ENCODE data around the gene NIFK. TPM values are rescaled to one million over a fixed set of nuclear protein-coding genes. Genes with fewer than 3 reads are reported as not detected.

The NIFK gene
- total RNA-seq, 4 donors from 2014 or later = 21.2 to 61.2 (median 39.4) TPM

DNA sequence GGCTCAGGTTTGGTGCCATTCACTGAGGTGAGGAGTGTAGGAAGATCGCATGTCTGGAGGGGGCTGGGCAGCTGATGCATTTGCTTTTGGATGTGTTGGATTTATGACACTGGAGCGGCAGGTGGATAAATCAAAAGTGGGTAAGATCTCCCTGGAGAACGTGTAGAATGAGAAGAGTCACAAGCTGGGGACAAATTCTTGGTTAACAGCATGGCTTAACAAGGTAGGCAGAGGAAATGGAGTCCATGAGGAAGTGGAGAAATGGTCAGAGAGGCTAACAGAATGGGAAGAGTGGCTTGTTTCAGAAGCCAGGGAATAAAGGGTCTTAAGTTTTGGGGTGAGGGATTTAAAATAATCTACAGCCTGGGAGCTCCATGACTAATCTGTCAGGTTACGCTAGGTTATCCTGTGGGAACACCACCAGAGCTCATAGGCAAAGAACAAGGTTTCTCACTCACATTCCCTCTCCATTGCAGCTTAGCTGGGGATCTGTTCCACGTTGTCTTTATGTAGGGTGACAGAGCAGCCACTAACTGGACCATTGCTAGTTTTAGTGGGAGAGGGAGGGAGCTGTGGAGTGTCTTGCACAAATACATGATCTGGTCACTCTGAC, 31.6 kb upstream of the NIFK start:
- H3K36me3 ChIP-seq = no peaks in the 10 kb centered on the region
- intact Hi-C loops (cut with DNase I; ENCODE audit: low total_unique reads) = loop anchor here (10.0 kb wide), 1 partner anchor 123 kb away; the partner anchor contains the start of gene CLASP1

DNA sequence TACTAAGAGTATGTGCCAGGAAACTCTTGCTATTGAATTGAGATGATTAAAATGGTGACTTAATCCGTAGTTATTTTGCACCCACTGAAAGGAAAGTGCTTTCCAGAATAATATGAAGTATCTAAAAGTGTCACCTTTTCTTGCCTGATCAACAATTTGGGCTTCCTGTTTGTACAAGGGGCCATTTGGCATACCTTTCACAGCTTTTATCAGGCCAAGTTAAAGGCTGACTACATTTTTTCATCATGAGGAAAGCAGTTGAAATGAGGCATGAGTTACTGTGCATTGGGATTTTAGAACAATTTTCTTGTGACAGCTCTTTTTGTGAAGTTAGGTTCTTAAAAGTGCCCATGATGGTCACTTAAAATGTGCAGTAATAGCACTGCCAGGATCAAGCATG, 29.9 kb upstream of the NIFK start:
- Histone ChIP-seq H3K36me3 (no peaks in the 10 kb centered on the region), H3K27me3 (no peaks in the 10 kb centered on the region), H3K9me3 (no peaks in the 10 kb centered on the region), H3K4me3 (no peak overlapping the region), H3K27ac (no peak overlapping the region), H3K4me1 (no peaks in the 10 kb centered on the region)
- no peak for TF ChIP-seq POLR2A (IDR thresholded peaks at IDR 0.05)
- TF ChIP-seq, protein P1, sequence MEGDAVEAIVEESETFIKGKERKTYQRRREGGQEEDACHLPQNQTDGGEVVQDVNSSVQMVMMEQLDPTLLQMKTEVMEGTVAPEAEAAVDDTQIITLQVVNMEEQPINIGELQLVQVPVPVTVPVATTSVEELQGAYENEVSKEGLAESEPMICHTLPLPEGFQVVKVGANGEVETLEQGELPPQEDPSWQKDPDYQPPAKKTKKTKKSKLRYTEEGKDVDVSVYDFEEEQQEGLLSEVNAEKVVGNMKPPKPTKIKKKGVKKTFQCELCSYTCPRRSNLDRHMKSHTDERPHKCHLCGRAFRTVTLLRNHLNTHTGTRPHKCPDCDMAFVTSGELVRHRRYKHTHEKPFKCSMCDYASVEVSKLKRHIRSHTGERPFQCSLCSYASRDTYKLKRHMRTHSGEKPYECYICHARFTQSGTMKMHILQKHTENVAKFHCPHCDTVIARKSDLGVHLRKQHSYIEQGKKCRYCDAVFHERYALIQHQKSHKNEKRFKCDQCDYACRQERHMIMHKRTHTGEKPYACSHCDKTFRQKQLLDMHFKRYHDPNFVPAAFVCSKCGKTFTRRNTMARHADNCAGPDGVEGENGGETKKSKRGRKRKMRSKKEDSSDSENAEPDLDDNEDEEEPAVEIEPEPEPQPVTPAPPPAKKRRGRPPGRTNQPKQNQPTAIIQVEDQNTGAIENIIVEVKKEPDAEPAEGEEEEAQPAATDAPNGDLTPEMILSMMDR (IDR thresholded peaks at IDR 0.05) = no peak
- DNase-seq = no peak
- intact Hi-C loops (cut with DNase I; ENCODE audit: low total_unique reads) = loop anchor here (10.0 kb wide), 1 partner anchor 122 kb away; the partner anchor contains the start of gene CLASP1

More for the DNA sequence above, 31.6 kb upstream of the NIFK start:
- no peak for DNase-seq
- Histone ChIP-seq H3K27ac (no peak overlapping the region), H3K27me3 (no peaks in the 10 kb centered on the region), H3K4me1 (no peaks in the 10 kb centered on the region), H3K4me3 (no peak overlapping the region), H3K9me3 (no peaks in the 10 kb centered on the region)
- TF ChIP-seq POLR2A (IDR thresholded peaks at IDR 0.05) = no peak
- TF ChIP-seq, protein P1 (IDR thresholded peaks at IDR 0.05) = no peak

DNA sequence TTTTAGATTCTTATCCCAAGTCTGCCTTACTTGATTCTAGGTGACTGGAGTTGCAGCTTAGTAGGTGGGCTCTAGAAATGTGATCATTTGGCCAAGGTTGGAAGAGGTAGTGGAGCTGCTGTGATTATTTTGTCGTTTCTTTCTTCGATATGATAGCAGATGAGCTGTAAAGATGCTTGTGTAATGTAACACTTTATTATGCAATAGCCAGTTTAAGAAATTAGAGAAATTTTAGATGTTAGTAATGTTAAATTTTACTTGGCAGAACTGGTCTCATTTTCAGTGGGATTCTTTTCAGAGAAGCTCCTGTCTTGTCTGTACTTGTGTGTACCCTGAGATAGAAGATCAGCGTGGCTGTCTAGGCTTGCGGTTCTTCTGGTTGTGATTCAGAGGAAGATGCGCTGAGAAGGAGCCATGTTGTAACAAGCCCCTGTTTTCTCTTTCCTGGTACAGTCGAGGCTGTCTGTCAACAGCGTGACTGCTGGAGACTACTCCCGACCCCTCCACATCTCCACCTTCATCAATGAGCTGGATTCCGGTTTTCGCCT, 28.1 kb upstream of the NIFK start:
- Histone ChIP-seq H3K4me3 (no peak overlapping the region), H3K27me3 (no peaks in the 10 kb centered on the region), H3K4me1 (no peaks in the 10 kb centered on the region), H3K36me3 (no peaks in the 10 kb centered on the region), H3K27ac (no peak overlapping the region), H3K9me3 (no peaks in the 10 kb centered on the region)
- no peak for DNase-seq
- no peak for TF ChIP-seq POLR2A (IDR thresholded peaks at IDR 0.05)
- TF ChIP-seq, protein P1 (IDR thresholded peaks at IDR 0.05) = no peak
- intact Hi-C loops (cut with DNase I; ENCODE audit: low total_unique reads) = loop anchor here (10.0 kb wide), 1 partner anchor 120 kb away; the partner anchor contains the start of gene CLASP1

DNA sequence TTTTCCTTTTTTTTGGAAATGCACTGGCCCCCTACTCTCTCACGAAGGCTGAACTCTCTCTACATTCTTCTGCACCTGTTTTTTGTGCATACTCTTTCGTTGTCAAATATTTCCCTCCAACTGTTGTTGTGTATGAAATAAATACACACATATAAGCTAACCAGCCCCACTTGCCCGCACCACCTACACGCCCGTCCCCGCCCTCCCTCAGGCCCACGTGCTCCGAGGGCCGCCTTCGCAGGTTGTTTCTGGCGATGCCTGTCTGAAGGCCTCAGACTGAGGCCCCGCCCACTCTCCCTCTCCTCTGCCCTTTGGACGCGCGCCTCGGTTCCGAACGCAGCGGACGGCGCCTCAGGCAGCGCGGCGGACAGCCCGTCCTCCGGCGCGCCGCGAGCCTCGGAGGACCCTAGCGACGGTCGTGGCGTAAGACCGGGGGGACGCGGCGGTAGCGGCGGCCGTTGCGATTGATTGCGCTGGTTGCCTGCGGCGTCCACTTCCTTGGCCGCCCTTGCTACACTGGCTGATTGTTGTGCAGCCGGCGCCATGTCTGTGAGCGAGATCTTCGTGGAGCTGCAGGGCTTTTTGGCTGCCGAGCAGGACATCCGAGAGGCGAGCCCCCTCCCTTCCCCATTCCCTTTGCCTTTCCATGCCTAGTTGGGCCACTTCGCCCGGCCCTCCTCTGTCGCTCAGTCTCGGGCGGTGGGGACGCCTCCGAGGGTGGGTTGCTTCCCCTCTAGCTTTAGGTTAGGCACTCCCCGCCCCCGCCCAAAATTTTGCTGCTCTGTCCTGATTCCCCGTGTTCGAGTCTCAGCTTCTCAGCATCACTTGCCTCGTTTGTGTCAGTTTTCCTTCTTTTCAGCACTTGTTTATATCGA, 18.8 kb upstream of the NIFK start, which contains the start of gene TSN:
Gene TSN, plus strand, starts transcription at position 415 of the 875 bp plus-strand sequence. Its CDS starts 129 bp downstream, at position 544.
- intact Hi-C loops (cut with DNase I; ENCODE audit: low total_unique reads) = no loop called here
- no peaks in the 10 kb centered on the region for H3K36me3 ChIP-seq
- peak; percentile 96 for DNase-seq
- H3K9me3 ChIP-seq = no peaks in the 10 kb centered on the region
- no peaks in the 10 kb centered on the region for H3K27me3 ChIP-seq
- TF ChIP-seq, protein P1 (IDR thresholded peaks at IDR 0.05) = peak in 2 of 4 experiments; percentile 36 to 40
- TF ChIP-seq POLR2A (IDR thresholded peaks at IDR 0.05) = peak; percentile 6 to 65
- peaks cover 0 to 6% of the 10 kb centered on the region in 2 donors for H3K4me1 ChIP-seq
- peak within 1 kb of the TSS; percentile 42 to 77 for H3K27ac ChIP-seq
- H3K4me3 ChIP-seq = peak within 1 kb of the TSS; percentile 66 to 93

Data from uterus (tissue), 4 donors.